HepG2 (cell line): ENCODE measurements around the gene DHRS13. TPM values are rescaled to one million over a fixed set of nuclear protein-coding genes. Genes with fewer than 3 reads are reported as not detected.

Experiments used
- ATAC-seq: fragments of 200-7000 bp; cut with Tn5 transposase; 3 replicates; pipeline ENCODE4 v1.9.1; 2020; ENCODE audit warnings: mild to moderate bottlenecking, moderate library complexity
- BruUV-seq: library from RNA; stranded (reverse); fragments of 400-500 nt; replicated peaks from 2 replicates; lab custom pipeline; 2021; lab: Mats Ljungman, UMichigan
- CTCF ChIA-PET: fragments of 300-600 bp; formaldehyde crosslinking; extraction: SDS; loops from one replicate; lab custom pipeline; 2021; ENCODE audit warnings: low total read pairs, inconsistent platforms, low intra/inter-chr PET ratio; lab: Yijun Ruan, JAX
- POLR2A ChIA-PET: fragments of 350-600 bp; sonication (Branson Sonifier 250); formaldehyde crosslinking; loops from one replicate; lab custom pipeline; 2020; ENCODE audit warnings: antibody characterized with exemption, inconsistent platforms; lab: Yijun Ruan, JAX
- DNase-seq: peaks from one replicate; pipeline ENCODE4 v3.0.0-alpha.2; 2015; ENCODE audit warnings: low spot score
- FAIRE-seq: peaks from 3 replicates; lab custom pipeline; 2011; peaks lifted over from hg19 to GRCh38; lab: Jason Lieb, UNC
- H2AFZ ChIP-seq: one replicate; pipeline ENCODE4 v1.6.1; 2011; ENCODE audit warnings: low read length, inconsistent platforms
- H3K27ac ChIP-seq: fragments of 300-600 bp; 3 replicates; pipeline ENCODE4 v1.8.0; 2011; ENCODE audit warnings: mixed run types, mild to moderate bottlenecking, mixed read lengths, low read length, inconsistent platforms; ENCODE audit not compliant: insufficient read depth; ENCODE audit errors: extremely low read length
- H3K27me3 ChIP-seq, 2 experiments: fragments of 200-600 bp in 1 of 2; 2 replicates in 1 of 2; 3 replicates in 1 of 2; pipeline versions ENCODE4 v1.6.0 to v1.8.0; 2011; ENCODE audit warnings: low read length in 2 of 2, mild to moderate bottlenecking in 2 of 2, moderate library complexity in 2 of 2, inconsistent platforms in 1 of 2; ENCODE audit not compliant: insufficient read depth in 2 of 2, control insufficient read depth in 1 of 2
- H3K36me3 ChIP-seq, 2 experiments: fragments of 200-600 bp in 1 of 2; replicated peaks in 1 of 2; 2 replicates in 1 of 2; 3 replicates in 1 of 2; pipeline versions ENCODE4 v1.5.1 to v1.8.0; 2011; ENCODE audit warnings: low read length in 2 of 2, inconsistent platforms in 1 of 2; ENCODE audit not compliant: insufficient read depth in 2 of 2, control insufficient read depth in 1 of 2
- H3K4me1 ChIP-seq: 2 replicates; pipeline ENCODE4 v1.5.1; 2012; ENCODE audit warnings: low read length, inconsistent platforms; ENCODE audit not compliant: insufficient read depth
- H3K4me2 ChIP-seq: 2 replicates; pipeline ENCODE4 v1.6.0; 2011; ENCODE audit warnings: low read depth, low read length, inconsistent platforms
- H3K4me3 ChIP-seq, 3 experiments: fragments of 200-600 bp in 1 of 3; sonication (generic), shearing (Covaris generic) in 1 of 3; replicated peaks in 1 of 3; 2 replicates each; pipeline ENCODE4 v1.5.1; 2011 to 2016; ENCODE audit warnings: low read length in 3 of 3, inconsistent platforms in 2 of 3, low read depth in 2 of 3, mild to moderate bottlenecking in 2 of 3, control low read depth in 1 of 3, mixed read lengths in 1 of 3; ENCODE audit not compliant: insufficient read depth in 1 of 3
- H3K79me2 ChIP-seq: one replicate; pipeline ENCODE4 v1.6.1; 2011; ENCODE audit warnings: low read length, inconsistent platforms; ENCODE audit not compliant: insufficient read depth
- H3K9ac ChIP-seq: 2 replicates; pipeline ENCODE4 v1.6.0; 2011; ENCODE audit warnings: mild to moderate bottlenecking, low read depth, low read length, inconsistent platforms; ENCODE audit not compliant: insufficient read depth
- H3K9me3 ChIP-seq: 2 replicates; pipeline ENCODE4 v1.5.1; 2012; ENCODE audit warnings: mild to moderate bottlenecking, low read length
- H4K20me1 ChIP-seq: 2 replicates; pipeline ENCODE4 v1.6.0; 2011; ENCODE audit warnings: inconsistent platforms, mild to moderate bottlenecking, low read length, moderate library complexity; ENCODE audit not compliant: insufficient read depth
- CREBL2 ChIP-seq: sonication (generic); formaldehyde crosslinking; IDR thresholded peaks from 2 replicates; pipeline ENCODE4 v1.8.1; 2023; ENCODE audit warnings: missing genetic modification reagents, mild to moderate bottlenecking, borderline replicate concordance
- DMAP1 ChIP-seq: IDR thresholded peaks from 2 replicates; pipeline ENCODE4 v1.6.1; 2016
- ELF1 ChIP-seq: sonication (generic); formaldehyde crosslinking; IDR thresholded peaks from 2 replicates; pipeline ENCODE4 v1.4.0; 2020; ENCODE audit warnings: missing genetic modification reagents
- ETV6 ChIP-seq: sonication (generic); formaldehyde crosslinking; conservative IDR thresholded peaks from 2 replicates; pipeline ENCODE4 v1.4.0; 2020; ENCODE audit warnings: missing genetic modification reagents
- FOXP1 ChIP-seq, 2 experiments: fragments of 450-650 bp in 1 of 2; IDR thresholded peaks; 2 replicates each; pipeline ENCODE4 v1.6.1; 2017 to 2018; ENCODE audit warnings: antibody characterized with exemption in 1 of 2
- PREB ChIP-seq: sonication (generic); formaldehyde crosslinking; IDR thresholded peaks from 2 replicates; pipeline ENCODE4 v1.4.0; 2020; ENCODE audit warnings: missing genetic modification reagents
- ZBTB39 ChIP-seq: sonication (generic); formaldehyde crosslinking; IDR thresholded peaks from 2 replicates; pipeline ENCODE4 v1.5.0; 2020; ENCODE audit warnings: missing genetic modification reagents
- ZNF33A ChIP-seq: sonication (generic); formaldehyde crosslinking; IDR thresholded peaks from 2 replicates; pipeline ENCODE4 v1.5.1; 2020; ENCODE audit warnings: missing genetic modification reagents, mild to moderate bottlenecking, moderate library complexity, borderline replicate concordance
- WGBS: methylation state at CpG from one replicate; pipeline ENCODE4 v1.1.6; 2017; ENCODE audit warnings: low lambda C conversion rate; 5-methylcytosine and 5-hydroxymethylcytosine counted together
- in situ Hi-C: cut with HindIII; loops from 2 replicates; pipeline ENCODE4 v1.10.0; 2017; ENCODE audit warnings: low pct_unique_long_range_greater_than_20kb; ENCODE audit not compliant: extremely low pct_ligation_motif_present
- intact Hi-C: fragments of 100-400 bp; cut with micrococcal nuclease; formaldehyde crosslinking; loops from one replicate; pipeline ENCODE4 v1.10.0; 2022; ENCODE audit not compliant: unreplicated experiment
- polyA plus RNA-seq, 8 experiments: library from polyadenylated mRNA; depleted of rRNA in 3 of 8; stranded (reverse) in 7 of 8; unstranded in 1 of 8; fragments of >200 nt; fragmentation: Illumina TruSeq in 4 of 8; extraction: Trizol in 4 of 8; gene quantifications; 2 replicates each; pipeline versions ENCODE4 v1.2.1 to v1.2.3, GENCODE V29; 2011 to 2016; ENCODE audit warnings: low read depth in 4 of 8, missing spikeins in 1 of 8, mixed read lengths in 1 of 8; ENCODE audit not compliant: insufficient read depth in 1 of 8
- total RNA-seq, 5 experiments: library from RNA; depleted of rRNA; stranded (reverse); fragments of >200 nt; fragmentation: Illumina TruSeq; extraction: Trizol; gene quantifications; 2 replicates each; pipeline ENCODE4 v1.2.3, GENCODE V29; 2016; ENCODE audit warnings: low read depth in 1 of 5

The DHRS13 gene
- total and polyA plus RNA-seq, 2 of the 13 experiments (the other 11 are each of a cell fraction or from before 2014, with no cell fraction given) = 11.8 to 12.6 TPM

- WGBS = 99% methylated on average over 16 of the region's 17 CpGs
- ATAC-seq (no peak), DNase-seq (no peak), FAIRE-seq (no peak)
- intact Hi-C loops (no loop called here), in situ Hi-C loops (loop anchor here (10.0 to 25.0 kb wide), 2 partner anchors 117 to 244 kb away; partner anchors contain the start of gene BLTP2)
- no peak overlapping the region for H3K4me3 ChIP-seq
- no peak for TF ChIP-seq ETV6 (CRISPR knock-in tag)
- TF ChIP-seq DMAP1 = no peak
- TF ChIP-seq PREB = no peak
- TF ChIP-seq ZNF33A (CRISPR knock-in tag) = no peak
- H3K4me1 ChIP-seq = no peaks in the 10 kb centered on the region
- no peak overlapping the region for H2AFZ ChIP-seq
- peaks cover 27 to 62% of the 10 kb centered on the region in 2 experiments for H3K36me3 ChIP-seq
- no peak overlapping the region for H3K4me2 ChIP-seq
- ChIA-PET CTCF (no interaction called here), POLR2A (interaction anchor here (0.6 kb wide), 1 partner anchor 9 kb away, joined by 3 read pairs; no protein-coding TSS in a partner anchor)
- BruUV-seq = no TSS peak
- H3K9ac ChIP-seq = no peak overlapping the region
- no peaks in the 10 kb centered on the region for H3K9me3 ChIP-seq
- H4K20me1 ChIP-seq = no peaks in the 10 kb centered on the region
- H3K27ac ChIP-seq = no peak overlapping the region
- no peaks in the 10 kb centered on the region for H3K27me3 ChIP-seq
- H3K79me2 ChIP-seq = no peaks in the 10 kb centered on the region
These were observed 21.3 kb downstream of the DHRS13 start for GRCh38 chr17:28881533-28882056.

GRCh38 chr17:28880572-28880945 lies 22.3 kb downstream of the DHRS13 start:
- ATAC-seq = no peak
- no peaks in the 10 kb centered on the region for H4K20me1 ChIP-seq
- H3K27ac ChIP-seq = no peak overlapping the region
- H3K79me2 ChIP-seq = no peaks in the 10 kb centered on the region
- H3K4me3 ChIP-seq = no peak overlapping the region
- ChIA-PET CTCF (no interaction called here), POLR2A (no interaction called here)
- no peaks in the 10 kb centered on the region for H3K27me3 ChIP-seq
- no peak overlapping the region for H3K9ac ChIP-seq
- peaks cover 26 to 59% of the 10 kb centered on the region in 2 experiments for H3K36me3 ChIP-seq
- no peak overlapping the region for H2AFZ ChIP-seq
- H3K9me3 ChIP-seq = no peaks in the 10 kb centered on the region
- no peak overlapping the region for H3K4me2 ChIP-seq
- FAIRE-seq = no peak
- WGBS = 90% methylated on average over 6 of the region's 10 CpGs
- intact Hi-C loops (no loop called here), in situ Hi-C loops (loop anchor here (10.0 to 25.0 kb wide), 2 partner anchors 116 to 243 kb away; partner anchors contain the start of gene BLTP2)
- H3K4me1 ChIP-seq = no peaks in the 10 kb centered on the region
- no TSS peak for BruUV-seq
- DNase-seq = no peak
- no peak for TF ChIP-seq CREBL2 (CRISPR knock-in tag)
- TF ChIP-seq FOXP1 (IDR thresholded peaks at IDR 0.05) = no peak
- no peak for TF ChIP-seq FOXP1 (CRISPR knock-in tag; IDR thresholded peaks at IDR 0.05)
- TF ChIP-seq ELF1 = no peak
- no peak for TF ChIP-seq ZBTB39 (CRISPR knock-in tag)
